Suprapubic skin (tissue), 4 donors: Measurements from ENCODE around the gene TOR1AIP2.

Experiments
- CTCF ChIP-seq, 2 donors: fragments of 200-600 bp in 1 of 2; fragments of 450-650 bp in 1 of 2; sonication (generic) in 1 of 2; IDR thresholded peaks; one replicate each; pipeline ENCODE4 v1.5.1; 2016 to 2019; ENCODE audit warnings: antibody characterized with exemption in 2 of 2, mild to moderate bottlenecking in 1 of 2, moderate library complexity in 1 of 2
- EP300 ChIP-seq: sonication (generic); formaldehyde crosslinking; IDR thresholded peaks from one replicate; pipeline ENCODE4 v1.6.1; 2017; ENCODE audit warnings: antibody characterized with exemption
- POLR2A ChIP-seq, 2 donors: fragments of 450-650 bp; IDR thresholded peaks; one replicate each; pipeline ENCODE4 v1.6.1; 2017; ENCODE audit warnings: antibody characterized with exemption in 2 of 2, mild to moderate bottlenecking in 2 of 2, moderate library complexity in 2 of 2
- POLR2AphosphoS5 ChIP-seq, 3 donors: sonication (generic); formaldehyde crosslinking; IDR thresholded peaks; one replicate each; pipeline ENCODE4 v1.6.1; 2017; ENCODE audit warnings: antibody characterized with exemption in 3 of 3

GRCh38 chr1:179803104-179803503 lies 74.5 kb downstream of the TOR1AIP2 start:
- no peak for TF ChIP-seq CTCF (IDR thresholded peaks at IDR 0.05)
- TF ChIP-seq POLR2AphosphoS5 (IDR thresholded peaks at IDR 0.05): no peak
- TF ChIP-seq POLR2A (IDR thresholded peaks at IDR 0.05): no peak
- no peak for TF ChIP-seq EP300
